BJ (cell line): ENCODE measurements around the gene CD40. TPM values are rescaled to one million over a fixed set of nuclear protein-coding genes. Genes with fewer than 3 reads are reported as not detected.

Experiments used
- CTCF ChIA-PET: fragments of 350-600 bp; formaldehyde crosslinking; extraction: SDS; loops from one replicate; lab custom pipeline; 2021; ENCODE audit warnings: antibody characterized with exemption, inconsistent platforms; lab: Yijun Ruan, JAX
- POLR2A ChIA-PET: fragments of 300-600 bp; sonication (Branson Sonifier 250); formaldehyde crosslinking; extraction: SDS; loops from one replicate; lab custom pipeline; 2021; ENCODE audit warnings: antibody characterized with exemption; lab: Charles Lee
- DNase-seq: peaks from one replicate; pipeline ENCODE4 v3.0.0-alpha.2; 2011; ENCODE audit warnings: low read depth
- H3K27me3 ChIP-seq: 2 replicates; pipeline ENCODE4 v1.6.0; 2011; ENCODE audit warnings: low read length; ENCODE audit not compliant: control insufficient read depth, insufficient read depth
- H3K36me3 ChIP-seq: 2 replicates; pipeline ENCODE4 v1.5.1; 2011; ENCODE audit warnings: low read length; ENCODE audit not compliant: control insufficient read depth, insufficient read depth
- H3K4me3 ChIP-seq: 2 replicates; pipeline ENCODE4 v1.5.1; 2011; ENCODE audit warnings: low read depth, mild to moderate bottlenecking, control low read depth, low read length
- polyA plus RNA-seq: library from polyadenylated mRNA; depleted of rRNA; stranded (reverse); fragments of >200 nt; gene quantifications from 2 replicates; pipeline ENCODE4 v1.2.3, GENCODE V29; 2011
- TF ChIP-seq, protein P1 (sequence below): IDR thresholded peaks from 2 replicates; pipeline ENCODE4 v1.5.1; 2011; ENCODE audit warnings: low read depth, mild to moderate bottlenecking, control low read depth, inconsistent platforms, low read length, moderate library complexity; ENCODE audit not compliant: insufficient read depth

Gene CD40
- polyA plus RNA-seq, 1 experiment, result 11.6 TPM

DNA sequence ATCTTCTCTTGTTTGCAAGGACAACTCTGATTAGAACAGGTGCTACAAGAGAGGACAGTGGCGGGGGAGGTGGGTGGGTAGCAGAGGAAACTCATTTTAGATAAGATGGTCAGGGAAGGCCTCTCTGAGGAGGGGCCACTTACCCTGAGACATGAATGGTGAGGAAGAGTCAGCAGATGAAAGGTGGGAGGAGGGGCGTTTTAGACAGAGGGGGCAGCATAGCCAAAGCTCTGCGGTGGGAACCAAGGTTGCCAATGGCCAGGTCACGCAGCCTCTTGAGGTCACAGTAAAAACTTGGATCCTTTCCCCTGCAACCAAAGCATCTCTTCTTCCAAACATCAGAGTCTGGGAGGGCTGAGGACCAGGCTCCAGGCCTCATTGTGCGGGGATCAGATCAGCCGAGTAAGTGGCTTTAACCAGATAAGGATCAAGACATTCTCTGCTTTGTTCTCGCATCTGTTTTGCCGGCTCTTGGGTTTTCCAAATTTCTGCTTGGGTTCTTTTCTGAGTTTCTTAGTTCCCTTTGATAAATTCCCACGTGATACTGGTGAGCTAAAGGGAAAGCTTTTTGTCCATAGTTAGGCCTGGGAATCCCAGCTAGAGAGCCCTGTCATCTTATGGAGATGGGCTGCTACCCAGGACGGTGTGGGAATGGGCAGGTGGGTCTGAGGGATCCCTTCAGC is 5.5 kb upstream of the CD40 start:
- ChIA-PET CTCF (no interaction called here), POLR2A (no interaction called here)
- Histone ChIP-seq H3K27me3 (peaks cover 15% of the 10 kb centered on the region), H3K4me3 (no peak overlapping the region), H3K36me3 (no peaks in the 10 kb centered on the region)
- DNase-seq, result no peak
- TF ChIP-seq, protein P1, sequence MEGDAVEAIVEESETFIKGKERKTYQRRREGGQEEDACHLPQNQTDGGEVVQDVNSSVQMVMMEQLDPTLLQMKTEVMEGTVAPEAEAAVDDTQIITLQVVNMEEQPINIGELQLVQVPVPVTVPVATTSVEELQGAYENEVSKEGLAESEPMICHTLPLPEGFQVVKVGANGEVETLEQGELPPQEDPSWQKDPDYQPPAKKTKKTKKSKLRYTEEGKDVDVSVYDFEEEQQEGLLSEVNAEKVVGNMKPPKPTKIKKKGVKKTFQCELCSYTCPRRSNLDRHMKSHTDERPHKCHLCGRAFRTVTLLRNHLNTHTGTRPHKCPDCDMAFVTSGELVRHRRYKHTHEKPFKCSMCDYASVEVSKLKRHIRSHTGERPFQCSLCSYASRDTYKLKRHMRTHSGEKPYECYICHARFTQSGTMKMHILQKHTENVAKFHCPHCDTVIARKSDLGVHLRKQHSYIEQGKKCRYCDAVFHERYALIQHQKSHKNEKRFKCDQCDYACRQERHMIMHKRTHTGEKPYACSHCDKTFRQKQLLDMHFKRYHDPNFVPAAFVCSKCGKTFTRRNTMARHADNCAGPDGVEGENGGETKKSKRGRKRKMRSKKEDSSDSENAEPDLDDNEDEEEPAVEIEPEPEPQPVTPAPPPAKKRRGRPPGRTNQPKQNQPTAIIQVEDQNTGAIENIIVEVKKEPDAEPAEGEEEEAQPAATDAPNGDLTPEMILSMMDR, result no peak

DNA sequence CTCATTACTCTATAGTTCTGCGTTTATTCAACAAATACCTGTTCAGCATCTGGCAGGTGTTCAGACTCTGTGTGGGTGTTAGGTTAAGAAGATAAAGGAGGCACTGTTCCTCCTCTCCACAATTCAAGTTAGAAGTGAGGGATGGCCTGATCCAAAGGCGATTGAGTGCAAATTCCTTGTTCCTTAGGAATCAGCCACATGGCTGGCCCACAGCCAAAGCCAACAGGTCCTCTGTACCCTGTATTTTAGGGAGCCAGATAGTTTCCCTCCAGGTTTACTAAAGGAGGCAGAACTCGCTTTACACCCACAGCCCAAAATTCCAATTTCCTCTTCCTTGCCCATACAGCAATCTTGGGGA is 5.0 kb upstream of the CD40 start:
- no peak for DNase-seq
- no peak overlapping the region for H3K4me3 ChIP-seq
- TF ChIP-seq, protein P1, result no peak
- POLR2A ChIA-PET, result no interaction called here
- no peaks in the 10 kb centered on the region for H3K36me3 ChIP-seq
- H3K27me3 ChIP-seq, result peaks cover 15% of the 10 kb centered on the region
- CTCF ChIA-PET, result no interaction called here

DNA sequence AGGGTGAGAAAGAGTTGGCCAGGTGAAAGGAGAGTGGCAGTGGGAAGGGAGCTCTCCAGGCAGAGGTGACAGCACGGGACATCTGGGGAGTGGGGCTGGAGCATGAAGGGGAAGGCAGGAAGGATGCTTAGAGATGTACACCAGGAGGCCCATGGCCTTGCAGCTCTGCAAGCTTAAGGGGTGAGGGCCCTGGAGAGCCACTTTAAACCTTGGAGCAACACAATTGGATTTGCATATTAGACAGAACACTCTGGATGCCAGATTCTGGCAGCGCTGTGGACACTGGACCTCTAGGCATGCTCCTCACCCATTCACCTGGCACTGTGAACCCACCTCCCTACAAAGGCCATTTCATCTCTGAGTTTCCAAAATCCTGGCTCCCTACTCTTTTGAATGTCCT is 3.7 kb upstream of the CD40 start:
- no peak for DNase-seq
- H3K27me3 ChIP-seq, result peaks cover 12% of the 10 kb centered on the region
- CTCF ChIA-PET, result no interaction called here
- no peaks in the 10 kb centered on the region for H3K36me3 ChIP-seq
- POLR2A ChIA-PET, result no interaction called here
- TF ChIP-seq, protein P1, result no peak
- no peak overlapping the region for H3K4me3 ChIP-seq

DNA sequence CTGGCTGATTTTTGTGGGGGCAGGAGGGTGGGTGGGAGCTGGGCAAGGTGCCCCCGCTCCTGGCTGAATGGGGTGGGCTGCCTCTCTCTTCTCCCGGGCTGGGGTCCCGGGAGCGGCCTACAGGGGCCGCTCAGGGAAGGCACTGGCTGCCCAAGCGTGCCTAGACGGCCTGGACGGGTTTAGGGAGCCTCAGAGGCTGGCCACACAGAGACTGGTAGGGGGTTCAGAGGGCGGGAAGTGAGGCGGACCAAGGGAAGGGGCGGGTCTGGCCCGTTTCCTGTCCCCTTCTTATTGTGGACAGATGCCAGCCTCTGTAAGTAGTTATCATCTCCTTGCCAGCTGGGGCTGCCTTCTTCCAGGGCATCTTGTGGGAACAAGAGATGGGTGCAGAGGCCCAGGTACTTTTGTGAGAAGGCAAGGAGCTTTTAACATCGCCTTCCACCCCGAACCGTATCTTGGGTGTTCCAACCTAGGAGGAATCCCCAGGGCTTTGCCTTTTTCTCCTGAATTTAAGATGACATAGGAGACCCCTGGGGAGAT is 437 bp downstream of the CD40 start:
- ChIA-PET POLR2A (no interaction called here), CTCF (interaction anchor here (0.6 to 1.0 kb wide), 3 partner anchors 9 to 149 kb away, joined by 3 read pairs; no protein-coding TSS in a partner anchor)
- peaks cover 3% of the 10 kb centered on the region; the same call in 1 of the 2 replicates for H3K36me3 ChIP-seq
- H3K4me3 ChIP-seq, result peak overlapping the region; percentile 55
- peaks cover 2% of the 10 kb centered on the region for H3K27me3 ChIP-seq
- TF ChIP-seq, protein P1, result no peak
- DNase-seq, result no peak

DNA sequence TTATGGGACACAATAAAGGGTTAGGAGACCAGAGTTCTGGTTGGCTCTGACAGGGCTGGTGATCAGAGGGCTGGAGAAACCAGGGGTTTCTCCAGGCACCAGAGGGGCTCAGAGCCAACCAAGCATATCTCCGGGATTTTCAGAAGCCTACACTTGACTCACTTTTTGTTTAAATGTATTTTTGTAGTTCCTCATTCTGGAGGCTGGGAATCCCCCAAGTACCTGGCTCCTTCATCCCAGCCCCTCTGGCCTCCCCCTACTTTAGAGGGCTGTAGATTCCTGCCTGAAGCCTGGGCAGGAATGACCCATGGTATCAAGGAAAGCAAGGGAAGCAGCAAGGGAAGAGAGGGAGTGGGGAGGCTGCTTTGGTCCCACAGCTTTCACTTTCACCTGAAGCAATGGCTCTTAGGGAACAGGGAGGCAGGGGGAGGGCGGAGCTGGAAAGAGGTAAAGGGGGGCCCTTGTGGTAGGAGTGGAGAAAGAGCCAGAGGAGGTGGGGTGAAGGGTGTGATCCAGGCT is 973 bp downstream of the CD40 start:
- Histone ChIP-seq H3K4me3 (no peak overlapping the region), H3K27me3 (peaks cover 1% of the 10 kb centered on the region), H3K36me3 (peaks cover 3% of the 10 kb centered on the region; the same call in 1 of the 2 replicates)
- DNase-seq, result no peak
- CTCF ChIA-PET, result interaction anchor here (0.6 to 1.4 kb wide), 5 partner anchors 9 to 149 kb away, joined by 3 to 4 read pairs (median 3); no protein-coding TSS in a partner anchor
- TF ChIP-seq, protein P1, result no peak
- POLR2A ChIA-PET, result no interaction called here
